ENCODE measurements around the gene KCNT1. TPM values are rescaled to one million over a fixed set of nuclear protein-coding genes. Genes with fewer than 3 reads are reported as not detected.

The KCNT1 gene
- total RNA-seq, 1 experiment from 2014 or later: not detected

GRCh38 chr9:135753391-135754105 is 51.6 kb downstream of the KCNT1 start:
- no peaks in the 10 kb centered on the region for H3K4me1 ChIP-seq (ENCODE audit: insufficient read depth, low read length, poor library complexity, severe bottlenecking)
- no peak overlapping the region for H3K27ac ChIP-seq (ENCODE audit: low read depth, low read length, poor library complexity, severe bottlenecking)
- TF ChIP-seq, protein P1, sequence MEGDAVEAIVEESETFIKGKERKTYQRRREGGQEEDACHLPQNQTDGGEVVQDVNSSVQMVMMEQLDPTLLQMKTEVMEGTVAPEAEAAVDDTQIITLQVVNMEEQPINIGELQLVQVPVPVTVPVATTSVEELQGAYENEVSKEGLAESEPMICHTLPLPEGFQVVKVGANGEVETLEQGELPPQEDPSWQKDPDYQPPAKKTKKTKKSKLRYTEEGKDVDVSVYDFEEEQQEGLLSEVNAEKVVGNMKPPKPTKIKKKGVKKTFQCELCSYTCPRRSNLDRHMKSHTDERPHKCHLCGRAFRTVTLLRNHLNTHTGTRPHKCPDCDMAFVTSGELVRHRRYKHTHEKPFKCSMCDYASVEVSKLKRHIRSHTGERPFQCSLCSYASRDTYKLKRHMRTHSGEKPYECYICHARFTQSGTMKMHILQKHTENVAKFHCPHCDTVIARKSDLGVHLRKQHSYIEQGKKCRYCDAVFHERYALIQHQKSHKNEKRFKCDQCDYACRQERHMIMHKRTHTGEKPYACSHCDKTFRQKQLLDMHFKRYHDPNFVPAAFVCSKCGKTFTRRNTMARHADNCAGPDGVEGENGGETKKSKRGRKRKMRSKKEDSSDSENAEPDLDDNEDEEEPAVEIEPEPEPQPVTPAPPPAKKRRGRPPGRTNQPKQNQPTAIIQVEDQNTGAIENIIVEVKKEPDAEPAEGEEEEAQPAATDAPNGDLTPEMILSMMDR (conservative IDR thresholded peaks at IDR 0.05; ENCODE audit: low read depth, low read length): no peak
- no peak for TF ChIP-seq EZH2 (IDR thresholded peaks at IDR 0.05; ENCODE audit: borderline replicate concordance, low read depth, low read length, poor library complexity, severe bottlenecking)
- H3K9me3 ChIP-seq (ENCODE audit: low read depth, low read length, poor library complexity, severe bottlenecking): no peaks in the 10 kb centered on the region
- no peaks in the 10 kb centered on the region for H3K27me3 ChIP-seq (replicated peaks; ENCODE audit: insufficient read depth, low read depth, low read length, poor library complexity)
- ChIA-PET POLR2A (ENCODE audit: low non-redundant PET) (no interaction called here), CTCF (no interaction called here)
- no peak for DNase-seq (ENCODE audit: low spot score)
- intact Hi-C loops (cut with micrococcal nuclease; ENCODE audit: unreplicated experiment): no loop called here
- H3K4me3 ChIP-seq (ENCODE audit: low read depth, low read length, poor library complexity, severe bottlenecking): no peak overlapping the region
- H3K36me3 ChIP-seq (ENCODE audit: insufficient read depth, low read length, poor library complexity, severe bottlenecking): no peaks in the 10 kb centered on the region
- BruUV-seq (replicated peaks): no TSS peak

GRCh38 chr9:135756576-135756975 is 54.6 kb downstream of the KCNT1 start:
- Histone ChIP-seq H3K27me3 (replicated peaks; ENCODE audit: insufficient read depth, low read depth, low read length, poor library complexity) (no peaks in the 10 kb centered on the region), H3K4me1 (ENCODE audit: insufficient read depth, low read length, poor library complexity, severe bottlenecking) (no peaks in the 10 kb centered on the region), H3K27ac (ENCODE audit: low read depth, low read length, poor library complexity, severe bottlenecking) (no peak overlapping the region), H3K9me3 (ENCODE audit: low read depth, low read length, poor library complexity, severe bottlenecking) (no peaks in the 10 kb centered on the region), H3K4me3 (ENCODE audit: low read depth, low read length, poor library complexity, severe bottlenecking) (no peak overlapping the region), H3K36me3 (ENCODE audit: insufficient read depth, low read length, poor library complexity, severe bottlenecking) (no peaks in the 10 kb centered on the region)
- CTCF ChIA-PET: no interaction called here
- no peak for DNase-seq (ENCODE audit: low spot score)
- intact Hi-C loops (cut with micrococcal nuclease; ENCODE audit: unreplicated experiment): no loop called here
- no peak for TF ChIP-seq EZH2 (IDR thresholded peaks at IDR 0.05; ENCODE audit: borderline replicate concordance, low read depth, low read length, poor library complexity, severe bottlenecking)
- TF ChIP-seq, protein P1 (conservative IDR thresholded peaks at IDR 0.05; ENCODE audit: low read depth, low read length): no peak
- no TSS peak for BruUV-seq (replicated peaks)
- POLR2A ChIA-PET (ENCODE audit: low non-redundant PET): no interaction called here

GRCh38 chr9:135757356-135757755 is 55.4 kb downstream of the KCNT1 start:
- intact Hi-C loops (cut with micrococcal nuclease; ENCODE audit: unreplicated experiment): no loop called here
- no peaks in the 10 kb centered on the region for H3K9me3 ChIP-seq (ENCODE audit: low read depth, low read length, poor library complexity, severe bottlenecking)
- H3K36me3 ChIP-seq (ENCODE audit: insufficient read depth, low read length, poor library complexity, severe bottlenecking): no peaks in the 10 kb centered on the region
- no peaks in the 10 kb centered on the region for H3K27me3 ChIP-seq (replicated peaks; ENCODE audit: insufficient read depth, low read depth, low read length, poor library complexity)
- ChIA-PET CTCF (no interaction called here), POLR2A (ENCODE audit: low non-redundant PET) (no interaction called here)
- H3K4me3 ChIP-seq (ENCODE audit: low read depth, low read length, poor library complexity, severe bottlenecking): no peak overlapping the region
- DNase-seq (ENCODE audit: low spot score): no peak
- H3K4me1 ChIP-seq (ENCODE audit: insufficient read depth, low read length, poor library complexity, severe bottlenecking): no peaks in the 10 kb centered on the region
- no peak overlapping the region for H3K27ac ChIP-seq (ENCODE audit: low read depth, low read length, poor library complexity, severe bottlenecking)
- no TSS peak for BruUV-seq (replicated peaks)
- TF ChIP-seq EZH2 (IDR thresholded peaks at IDR 0.05; ENCODE audit: borderline replicate concordance, low read depth, low read length, poor library complexity, severe bottlenecking): no peak
- TF ChIP-seq, protein P1 (conservative IDR thresholded peaks at IDR 0.05; ENCODE audit: low read depth, low read length): no peak
